Endothelial cell of umbilical vein (primary cell): ENCODE measurements around the gene NDC80. TPM values are rescaled to one million over a fixed set of nuclear protein-coding genes. Genes with fewer than 3 reads are reported as not detected.

Source experiments
- BruUV-seq: library from RNA; stranded (reverse); fragments of 400-500 nt; replicated peaks from 2 replicates; lab custom pipeline; 2021; lab: Mats Ljungman, UMichigan
- CTCF ChIA-PET: fragments of 300-600, 350-600 bp; sonication (Branson Sonifier 250); formaldehyde crosslinking; loops from one replicate; lab custom pipeline; 2021; ENCODE audit warnings: antibody characterized with exemption, inconsistent platforms; lab: Charles Lee
- POLR2A ChIA-PET: fragments of 300-600, 350-600 bp; sonication (Branson Sonifier 250); formaldehyde crosslinking; loops from one replicate; lab custom pipeline; 2021; ENCODE audit warnings: antibody characterized with exemption, inconsistent platforms; lab: Charles Lee
- DNase-seq: peaks from one replicate; pipeline ENCODE4 v3.0.0-alpha.2; 2011; ENCODE audit warnings: low read depth, low spot score
- FAIRE-seq: peaks from 2 replicates; lab custom pipeline; 2011; peaks lifted over from hg19 to GRCh38; lab: Jason Lieb, UNC
- H2AFZ ChIP-seq: 2 replicates; pipeline ENCODE4 v1.6.0; 2012; ENCODE audit warnings: low read depth, low read length, control low read depth, inconsistent platforms
- H3K27ac ChIP-seq: 2 replicates; pipeline ENCODE4 v1.5.1; 2011; ENCODE audit warnings: low read depth, mild to moderate bottlenecking, control low read depth, low read length, moderate library complexity; ENCODE audit not compliant: insufficient read depth
- H3K27me3 ChIP-seq, 2 experiments: 2 replicates each; pipeline versions ENCODE4 v1.6.0 to v1.6.1; 2011; ENCODE audit warnings: low read length in 2 of 2, mixed read lengths in 1 of 2; ENCODE audit not compliant: control insufficient read depth in 2 of 2, insufficient read depth in 2 of 2
- H3K36me3 ChIP-seq, 2 experiments: 2 replicates in 1 of 2; 3 replicates in 1 of 2; pipeline ENCODE4 v1.5.1; 2011; ENCODE audit warnings: low read length in 2 of 2, mild to moderate bottlenecking in 1 of 2, moderate library complexity in 1 of 2; ENCODE audit not compliant: control insufficient read depth in 2 of 2, insufficient read depth in 2 of 2; ENCODE audit errors: extremely low read depth in 1 of 2
- H3K4me1 ChIP-seq: 3 replicates; pipeline ENCODE4 v1.5.1; 2011; ENCODE audit warnings: mild to moderate bottlenecking, low read length; ENCODE audit not compliant: control insufficient read depth, insufficient read depth; ENCODE audit errors: extremely low read depth
- H3K4me2 ChIP-seq: 2 replicates; pipeline ENCODE4 v1.6.1; 2011; ENCODE audit warnings: low read length, control low read depth, mixed read lengths; ENCODE audit not compliant: insufficient read depth
- H3K4me3 ChIP-seq, 3 experiments: fragments of 200-600 bp in 1 of 3; sonication (generic), shearing (Covaris generic) in 1 of 3; replicated peaks in 1 of 3; 2 replicates each; pipeline ENCODE4 v1.5.1; 2011 to 2016; ENCODE audit warnings: control low read depth in 3 of 3, low read length in 3 of 3, mild to moderate bottlenecking in 2 of 3, inconsistent platforms in 1 of 3, low read depth in 1 of 3, moderate library complexity in 1 of 3; ENCODE audit not compliant: insufficient read depth in 1 of 3
- H3K79me2 ChIP-seq: 2 replicates; pipeline ENCODE4 v1.6.0; 2012; ENCODE audit warnings: low read length, inconsistent platforms; ENCODE audit not compliant: control insufficient read depth, insufficient read depth
- H3K9ac ChIP-seq: replicated peaks from 2 replicates; pipeline ENCODE3; 2011; ENCODE audit warnings: low read length, control low read depth; ENCODE audit not compliant: insufficient read depth; ENCODE audit errors: extremely low read depth
- H3K9me1 ChIP-seq: replicated peaks from 3 replicates; pipeline ENCODE4 v1.6.0; 2011; ENCODE audit warnings: mild to moderate bottlenecking, low read length; ENCODE audit not compliant: control insufficient read depth, insufficient read depth; ENCODE audit errors: extremely low read depth
- H3K9me3 ChIP-seq: replicated peaks from 2 replicates; pipeline ENCODE4 v1.5.1; 2012; ENCODE audit warnings: low read length, inconsistent platforms; ENCODE audit not compliant: control insufficient read depth, insufficient read depth
- H4K20me1 ChIP-seq: replicated peaks from 2 replicates; pipeline ENCODE3; 2011; ENCODE audit warnings: mild to moderate bottlenecking, low read length; ENCODE audit not compliant: control insufficient read depth, insufficient read depth; ENCODE audit errors: extremely low read depth
- EZH2 ChIP-seq: IDR thresholded peaks from 2 replicates; pipeline ENCODE4 v1.6.1; 2012; ENCODE audit warnings: borderline replicate concordance, low read depth, mild to moderate bottlenecking, moderate library complexity, low read length, inconsistent platforms; ENCODE audit not compliant: severe bottlenecking
- FOS ChIP-seq: IDR thresholded peaks from 2 replicates; pipeline ENCODE4 v1.6.1; 2011; ENCODE audit warnings: mild to moderate bottlenecking, low read length, moderate library complexity, borderline replicate concordance; ENCODE audit not compliant: insufficient read depth
- GATA2 ChIP-seq: IDR thresholded peaks from 2 replicates; pipeline ENCODE4 v1.7.0; 2011; ENCODE audit warnings: low read depth, mild to moderate bottlenecking, moderate library complexity, mixed read lengths, low read length; ENCODE audit not compliant: insufficient read length, insufficient read depth
- JUN ChIP-seq: IDR thresholded peaks from 2 replicates; pipeline ENCODE4 v1.6.1; 2011; ENCODE audit warnings: borderline replicate concordance, low read depth; ENCODE audit not compliant: insufficient read length, insufficient read depth
- MYC ChIP-seq: IDR thresholded peaks from one replicate; pipeline ENCODE4 v1.6.1; 2011; ENCODE audit warnings: mild to moderate bottlenecking, low read depth, low read length
- POLR2A ChIP-seq: IDR thresholded peaks from 2 replicates; pipeline ENCODE4 v1.6.1; 2012; ENCODE audit warnings: low read depth, mild to moderate bottlenecking, control low read depth, low read length
- POLR2AphosphoS5 ChIP-seq: IDR thresholded peaks from 2 replicates; pipeline ENCODE4 v1.6.1; 2012; ENCODE audit warnings: low read depth, mild to moderate bottlenecking, control low read depth, low read length, moderate library complexity; ENCODE audit not compliant: insufficient read depth
- dilution Hi-C: fragments of 300-500 bp; cut with MboI; formaldehyde crosslinking; loops from one replicate; pipeline ENCODE4 v1.15.0; 2019; ENCODE audit warnings: low sequenced_read_pairs; ENCODE audit not compliant: extremely low pct_ligation_motif_present
- intact Hi-C: fragments of 100-400 bp; cut with micrococcal nuclease; formaldehyde crosslinking; loops from one replicate; pipeline ENCODE4 v1.10.0; 2022
- polyA plus RNA-seq, 4 experiments: library from polyadenylated mRNA; depleted of rRNA in 3 of 4; stranded (reverse) in 3 of 4; unstranded in 1 of 4; fragments of >200 nt; gene quantifications; 2 replicates each; pipeline versions ENCODE4 v1.2.1 to v1.2.3, GENCODE V29; 2011 to 2012; ENCODE audit warnings: missing spikeins in 1 of 4
- total RNA-seq: library from RNA; stranded (reverse); gene quantifications from 2 replicates; pipeline ENCODE4 v1.2.3, GENCODE V29; 2021
- TF ChIP-seq, protein P1 (sequence below), 2 donors: IDR thresholded peaks; 1 replicate in 1 of 2; 2 replicates in 1 of 2; pipeline ENCODE4 v1.5.1; 2011; ENCODE audit warnings: low read length in 2 of 2, mild to moderate bottlenecking in 2 of 2, moderate library complexity in 2 of 2, control low read depth in 1 of 2, inconsistent platforms in 1 of 2, low read depth in 1 of 2; ENCODE audit not compliant: insufficient read depth in 1 of 2; ENCODE audit errors: extremely low read depth in 1 of 2
- TF ChIP-seq, protein P2 (sequence below): IDR thresholded peaks from 2 replicates; pipeline ENCODE4 v1.6.1; 2011; ENCODE audit not compliant: insufficient read depth, insufficient read length

NDC80 gene
- total and polyA plus RNA-seq, 2 donors (not counting 3 experiments of a cell fraction or from before 2014, with no cell fraction given), result 6.2 to 43.2 TPM

DNA sequence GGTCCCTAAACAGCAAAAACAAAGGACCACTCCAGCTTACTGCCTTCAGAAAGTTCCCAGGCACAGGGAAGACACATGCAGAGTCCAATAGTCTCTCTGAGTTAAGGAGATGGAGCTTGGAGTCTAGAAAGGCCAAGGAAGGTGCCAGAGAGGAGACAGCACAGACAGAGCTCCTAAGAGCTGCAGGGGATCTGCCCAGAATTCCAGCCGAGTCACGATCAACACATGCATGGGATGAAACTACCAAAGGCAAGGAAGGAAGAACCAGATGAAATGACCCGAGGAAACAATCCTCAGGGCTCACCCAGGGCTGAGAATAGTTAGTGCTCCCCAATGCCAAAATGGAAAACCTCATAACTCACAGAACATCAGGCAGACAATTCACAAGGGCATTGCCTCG, 15.5 kb upstream of the NDC80 start:
- ChIA-PET CTCF (interaction anchor here (2.0 to 3.0 kb wide), 2 partner anchors 8 to 14 kb away, joined by 8 to 13 read pairs; no protein-coding TSS in a partner anchor), POLR2A (no interaction called here)
- Histone ChIP-seq H3K4me3 (no peak overlapping the region), H3K4me1 (no peaks in the 10 kb centered on the region), H3K9me1 (no peaks in the 10 kb centered on the region), H3K9ac (no peak overlapping the region), H3K79me2 (no peaks in the 10 kb centered on the region), H3K9me3 (no peaks in the 10 kb centered on the region), H3K27ac (no peak overlapping the region), H3K27me3 (no peaks in the 10 kb centered on the region), H2AFZ (no peak overlapping the region), H3K4me2 (no peak overlapping the region), H3K36me3 (no peaks in the 10 kb centered on the region), H4K20me1 (no peaks in the 10 kb centered on the region)
- no peak for DNase-seq
- dilution Hi-C loops, result no loop called here
- FAIRE-seq, result no peak
- BruUV-seq, result no TSS peak
- intact Hi-C loops, result no loop called here
- TF ChIP-seq, protein P1, sequence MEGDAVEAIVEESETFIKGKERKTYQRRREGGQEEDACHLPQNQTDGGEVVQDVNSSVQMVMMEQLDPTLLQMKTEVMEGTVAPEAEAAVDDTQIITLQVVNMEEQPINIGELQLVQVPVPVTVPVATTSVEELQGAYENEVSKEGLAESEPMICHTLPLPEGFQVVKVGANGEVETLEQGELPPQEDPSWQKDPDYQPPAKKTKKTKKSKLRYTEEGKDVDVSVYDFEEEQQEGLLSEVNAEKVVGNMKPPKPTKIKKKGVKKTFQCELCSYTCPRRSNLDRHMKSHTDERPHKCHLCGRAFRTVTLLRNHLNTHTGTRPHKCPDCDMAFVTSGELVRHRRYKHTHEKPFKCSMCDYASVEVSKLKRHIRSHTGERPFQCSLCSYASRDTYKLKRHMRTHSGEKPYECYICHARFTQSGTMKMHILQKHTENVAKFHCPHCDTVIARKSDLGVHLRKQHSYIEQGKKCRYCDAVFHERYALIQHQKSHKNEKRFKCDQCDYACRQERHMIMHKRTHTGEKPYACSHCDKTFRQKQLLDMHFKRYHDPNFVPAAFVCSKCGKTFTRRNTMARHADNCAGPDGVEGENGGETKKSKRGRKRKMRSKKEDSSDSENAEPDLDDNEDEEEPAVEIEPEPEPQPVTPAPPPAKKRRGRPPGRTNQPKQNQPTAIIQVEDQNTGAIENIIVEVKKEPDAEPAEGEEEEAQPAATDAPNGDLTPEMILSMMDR (IDR thresholded peaks at IDR 0.05; ENCODE audit: extremely low read depth in 1 of 2, insufficient read depth in 1 of 2, low read depth in 1 of 2, low read length in 2 of 2), result no peak
- TF ChIP-seq POLR2AphosphoS5, result no peak
- no peak for TF ChIP-seq FOS
- no peak for TF ChIP-seq JUN
- TF ChIP-seq, protein P2, sequence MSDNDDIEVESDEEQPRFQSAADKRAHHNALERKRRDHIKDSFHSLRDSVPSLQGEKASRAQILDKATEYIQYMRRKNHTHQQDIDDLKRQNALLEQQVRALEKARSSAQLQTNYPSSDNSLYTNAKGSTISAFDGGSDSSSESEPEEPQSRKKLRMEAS, result no peak
- no peak for TF ChIP-seq MYC
- no peak for TF ChIP-seq EZH2
- TF ChIP-seq POLR2A, result no peak
- no peak for TF ChIP-seq GATA2
